Tibial nerve (tissue), 4 donors: Measurements from ENCODE around the gene ARF5. TPM values are rescaled to one million over a fixed set of nuclear protein-coding genes. Genes with fewer than 3 reads are reported as not detected.

Experiments
- DNase-seq, 2 donors: peaks; one replicate each; pipeline ENCODE4 v3.0.0-alpha.2; 2019; ENCODE audit warnings: low spot score in 2 of 2
- H3K27ac ChIP-seq, 4 donors: fragments of 200-600 bp; sonication (generic) in 3 of 4; one replicate each; pipeline ENCODE4 v1.5.1; 2017 to 2019; ENCODE audit warnings: mild to moderate bottlenecking in 1 of 4
- H3K27me3 ChIP-seq, 2 donors: fragments of 200-600 bp; sonication (generic) in 1 of 2; one replicate each; pipeline versions ENCODE4 v1.5.1 to v1.6.0; 2017 to 2019
- H3K36me3 ChIP-seq, 3 donors: fragments of 200-600 bp; sonication (generic); one replicate each; pipeline ENCODE4 v1.5.1; 2018 to 2019
- H3K4me1 ChIP-seq, 4 donors: fragments of 200-600 bp; sonication (generic) in 3 of 4; one replicate each; pipeline ENCODE4 v1.5.1; 2017 to 2019
- H3K4me3 ChIP-seq, 4 donors: fragments of 200-600 bp; sonication (generic) in 3 of 4; one replicate each; pipeline ENCODE4 v1.5.1; 2017 to 2019; ENCODE audit warnings: mild to moderate bottlenecking in 1 of 4, moderate library complexity in 1 of 4
- H3K9me3 ChIP-seq, 4 donors: fragments of 200-600 bp; sonication (generic) in 3 of 4; one replicate each; pipeline ENCODE4 v1.5.1; 2017 to 2019
- CTCF ChIP-seq, 5 experiments: fragments of 200-600 bp in 3 of 5; fragments of 450-650 bp in 2 of 5; sonication (generic) in 3 of 5; IDR thresholded peaks; one replicate each; pipeline ENCODE4 v1.5.1; 2016 to 2019; ENCODE audit warnings: antibody characterized with exemption in 5 of 5, mild to moderate bottlenecking in 3 of 5, moderate library complexity in 2 of 5
- EP300 ChIP-seq, 2 donors: sonication (generic); formaldehyde crosslinking; IDR thresholded peaks; one replicate each; pipeline ENCODE4 v1.6.1; 2017; ENCODE audit warnings: antibody characterized with exemption in 2 of 2, mild to moderate bottlenecking in 1 of 2
- POLR2A ChIP-seq, 2 donors: fragments of 450-650 bp; IDR thresholded peaks; one replicate each; pipeline ENCODE4 v1.6.1; 2017; ENCODE audit warnings: antibody characterized with exemption in 2 of 2, mild to moderate bottlenecking in 2 of 2, moderate library complexity in 2 of 2
- WGBS, 2 donors: methylation state at CpG; one replicate each; pipeline ENCODE4 v1.1.5; 2018; 5-methylcytosine and 5-hydroxymethylcytosine counted together
- total RNA-seq, 4 donors: library from RNA; depleted of rRNA; stranded (reverse); fragments of >200 nt; gene quantifications; one replicate each; pipeline ENCODE4 v1.1.0, GENCODE V29; 2016

ARF5 gene
- total RNA-seq, 4 donors from 2014 or later = 130 to 142 (median 136) TPM

DNA sequence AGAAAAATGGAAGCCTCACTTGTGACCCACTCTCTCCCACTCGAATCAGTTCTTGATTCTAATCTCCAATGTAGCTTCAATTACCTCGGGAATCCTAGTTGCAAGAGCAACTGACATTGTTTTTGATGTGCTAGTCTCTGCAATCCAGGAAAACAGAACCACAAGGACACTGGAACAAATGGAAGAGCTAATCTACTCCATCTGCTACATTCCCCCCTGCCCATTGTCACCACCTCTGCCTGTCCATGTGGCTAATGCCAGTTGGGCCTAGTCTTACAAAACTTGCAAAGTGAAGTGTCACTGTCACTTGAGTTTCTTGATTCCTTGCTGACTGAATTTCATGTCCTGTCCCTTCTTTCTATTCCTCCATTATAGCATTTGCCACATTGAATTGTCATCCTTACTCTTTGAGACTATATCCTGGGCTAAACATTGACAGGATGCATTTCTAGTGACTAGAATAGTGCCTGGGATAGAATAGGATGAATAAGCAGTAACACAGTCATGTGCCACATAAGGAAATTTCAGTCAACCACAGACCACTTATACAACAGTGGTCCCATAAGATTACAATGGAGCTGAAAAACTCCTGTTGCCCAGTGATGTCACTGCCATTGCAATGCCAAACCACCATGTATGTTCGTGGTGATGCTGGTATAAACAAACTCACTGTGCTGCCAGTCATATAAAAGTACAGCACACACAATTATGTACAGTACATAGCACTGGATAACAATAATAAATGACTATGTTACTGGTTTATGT is 16.3 kb upstream of the ARF5 start:
- H3K9me3 ChIP-seq = no peaks in the 10 kb centered on the region
- DNase-seq = no peak
- H3K27me3 ChIP-seq = no peaks in the 10 kb centered on the region
- no peaks in the 10 kb centered on the region for H3K4me1 ChIP-seq
- 70 to 84% methylated on average over 3 of the region's 3 CpGs for WGBS, 2 donors
- no peak overlapping the region for H3K27ac ChIP-seq
- no peak for TF ChIP-seq EP300 (IDR thresholded peaks at IDR 0.05)
- TF ChIP-seq CTCF (IDR thresholded peaks at IDR 0.05) = no peak
- TF ChIP-seq POLR2A (IDR thresholded peaks at IDR 0.05) = no peak
- no peak overlapping the region for H3K4me3 ChIP-seq
- peaks cover 0 to 18% (median 0%) of the 10 kb centered on the region in 3 donors for H3K36me3 ChIP-seq

DNA sequence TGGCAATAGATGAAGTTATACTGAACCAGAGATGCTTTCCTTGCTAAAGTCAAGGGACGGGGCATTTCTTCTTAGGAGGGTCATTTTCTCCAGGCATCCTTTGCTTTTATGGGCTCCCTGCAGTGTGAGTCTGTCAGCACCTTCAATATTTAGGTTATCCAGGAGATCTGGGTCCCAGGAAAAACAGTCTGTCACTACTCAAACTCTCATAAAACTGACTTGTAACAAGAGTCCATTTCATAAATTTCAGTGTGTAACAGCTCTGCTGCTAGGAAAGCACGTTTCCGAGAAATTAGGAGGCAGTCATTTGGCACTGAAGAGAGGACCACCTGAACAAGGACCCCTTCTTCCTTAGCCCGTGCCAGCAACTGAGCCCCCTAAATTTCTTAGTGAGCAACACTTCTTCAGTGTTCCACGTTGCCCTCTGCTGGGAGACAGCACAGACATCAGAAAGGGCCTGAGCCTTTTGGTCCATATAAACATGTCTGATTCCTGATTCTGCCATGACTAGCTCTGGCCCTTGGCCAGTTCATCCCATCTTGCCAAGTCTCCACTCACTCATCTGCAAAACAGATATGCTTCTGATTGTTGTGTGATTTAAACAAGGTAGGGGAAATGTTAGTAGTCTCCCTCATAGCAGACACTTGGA is 10.1 kb upstream of the ARF5 start:
- no peak for DNase-seq
- Histone ChIP-seq H3K27me3 (no peaks in the 10 kb centered on the region), H3K36me3 (peaks cover 0 to 69% (median 8%) of the 10 kb centered on the region in 3 donors), H3K4me3 (no peak overlapping the region), H3K4me1 (peaks cover 0 to 44% (median 5%) of the 10 kb centered on the region in 4 donors), H3K9me3 (no peaks in the 10 kb centered on the region), H3K27ac (no peak overlapping the region)
- TF ChIP-seq EP300 (IDR thresholded peaks at IDR 0.05) (no peak), CTCF (IDR thresholded peaks at IDR 0.05) (no peak)
- 64 to 66% methylated on average over 5 of the region's 5 CpGs for WGBS, 2 donors

DNA sequence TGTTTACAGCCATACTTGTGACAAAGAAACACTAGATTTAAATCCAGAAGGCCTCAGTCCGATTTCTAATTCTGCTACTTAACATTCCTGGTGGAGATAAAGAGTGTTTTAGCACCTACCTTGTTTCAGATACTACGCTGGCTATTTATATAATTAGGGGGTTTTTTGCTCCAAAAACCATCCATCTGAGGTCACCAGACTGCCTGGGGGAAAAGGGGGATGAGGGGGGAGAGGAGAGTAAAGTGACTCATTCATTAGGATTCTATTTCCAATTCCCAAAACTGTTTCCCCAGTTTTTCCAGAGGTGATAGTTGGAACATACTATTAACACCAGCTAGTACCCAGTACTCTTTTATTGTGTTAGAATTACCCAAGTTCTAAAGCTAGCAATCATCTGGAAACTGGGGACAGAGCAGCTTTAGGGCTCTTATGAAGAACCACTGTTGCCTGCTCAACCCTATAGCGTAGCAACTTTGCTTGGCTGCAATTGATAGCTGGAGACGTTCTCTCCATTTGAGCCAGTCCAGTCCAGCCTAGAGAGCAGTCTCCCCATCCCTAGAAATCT is 9.4 kb upstream of the ARF5 start:
- no peak for TF ChIP-seq CTCF (IDR thresholded peaks at IDR 0.05)
- TF ChIP-seq POLR2A (IDR thresholded peaks at IDR 0.05) = no peak
- TF ChIP-seq EP300 (IDR thresholded peaks at IDR 0.05) = no peak
- H3K4me1 ChIP-seq = peaks cover 0 to 50% (median 11%) of the 10 kb centered on the region in 4 donors
- H3K36me3 ChIP-seq = peaks cover 0 to 73% (median 8%) of the 10 kb centered on the region in 3 donors
- no peak for DNase-seq
- H3K9me3 ChIP-seq = no peaks in the 10 kb centered on the region
- no peak overlapping the region for H3K4me3 ChIP-seq
- WGBS, 2 donors = 69% methylated on average over 4 of the region's 4 CpGs
- H3K27ac ChIP-seq = no peak overlapping the region
- no peaks in the 10 kb centered on the region for H3K27me3 ChIP-seq

- H3K27ac ChIP-seq = no peak overlapping the region
- no peaks in the 10 kb centered on the region for H3K9me3 ChIP-seq
- TF ChIP-seq POLR2A (IDR thresholded peaks at IDR 0.05) (no peak), EP300 (IDR thresholded peaks at IDR 0.05) (no peak), CTCF (IDR thresholded peaks at IDR 0.05) (no peak)
- H3K4me1 ChIP-seq = peaks cover 0 to 61% (median 22%) of the 10 kb centered on the region in 4 donors
- peaks cover 0 to 61% (median 8%) of the 10 kb centered on the region in 3 donors for H3K36me3 ChIP-seq
- DNase-seq = no peak
- no peaks in the 10 kb centered on the region for H3K27me3 ChIP-seq
- H3K4me3 ChIP-seq = no peak overlapping the region
Measured at GRCh38 chr7:127580612-127581011, 7.6 kb upstream of the ARF5 start.

DNA sequence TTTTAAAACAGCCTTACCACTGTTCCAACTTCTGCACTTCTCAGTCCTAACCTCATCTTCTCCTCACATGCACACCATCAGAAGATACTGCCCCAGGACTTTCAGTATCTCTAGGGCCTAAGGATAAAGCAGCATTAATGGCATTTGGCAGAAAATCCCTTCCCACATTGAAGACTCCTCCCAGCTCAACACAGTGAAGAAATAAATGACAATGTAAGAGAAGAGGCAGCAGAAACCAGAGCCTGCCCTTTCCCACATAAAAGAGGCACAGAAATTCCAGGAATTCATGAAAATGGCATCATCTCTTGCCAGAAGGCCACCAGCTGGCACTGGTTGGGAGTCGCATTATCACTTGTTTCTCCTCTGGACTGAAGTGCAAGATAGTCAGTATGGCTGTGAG is 6.5 kb upstream of the ARF5 start:
- WGBS, 2 donors = 83 to 100% methylated on average over 1 of the region's 1 CpG
- DNase-seq = no peak
- Histone ChIP-seq H3K36me3 (peaks cover 0 to 57% (median 8%) of the 10 kb centered on the region in 3 donors), H3K9me3 (no peaks in the 10 kb centered on the region), H3K27me3 (no peaks in the 10 kb centered on the region), H3K4me3 (no peak overlapping the region), H3K4me1 (peaks cover 0 to 67% (median 25%) of the 10 kb centered on the region in 4 donors), H3K27ac (no peak overlapping the region)
- no peak for TF ChIP-seq POLR2A (IDR thresholded peaks at IDR 0.05)
- no peak for TF ChIP-seq EP300 (IDR thresholded peaks at IDR 0.05)
- TF ChIP-seq CTCF (IDR thresholded peaks at IDR 0.05) = no peak
